Neural crest cell (in vitro differentiated cells): ENCODE results near the gene CKMT2. TPM values are rescaled to one million over a fixed set of nuclear protein-coding genes. Genes with fewer than 3 reads are reported as not detected.

ENCODE experiments used
- DNase-seq: peaks from one replicate; pipeline ENCODE4 v3.0.0; 2021; ENCODE audit warnings: low read depth, mixed read lengths, low spot score
- H3K27ac Mint-ChIP-seq: one replicate; pipeline ENCODE4 v1.8.0; 2021; ENCODE audit warnings: mild to moderate bottlenecking, mixed read lengths; ENCODE audit not compliant: unreplicated experiment
- H3K27me3 Mint-ChIP-seq: 2 replicates; pipeline ENCODE4 v1.8.0; 2021; ENCODE audit warnings: low read depth, mild to moderate bottlenecking, mixed read lengths
- H3K36me3 Mint-ChIP-seq: 2 replicates; pipeline ENCODE4 v1.8.0; 2021; ENCODE audit warnings: low read depth, mild to moderate bottlenecking, mixed read lengths
- H3K4me1 Mint-ChIP-seq: 2 replicates; pipeline ENCODE4 v1.8.0; 2021; ENCODE audit warnings: mixed read lengths
- H3K4me3 Mint-ChIP-seq: one replicate; pipeline ENCODE4 v1.8.0; 2021; ENCODE audit warnings: mild to moderate bottlenecking, mixed read lengths
- H3K9me3 Mint-ChIP-seq: 2 replicates; pipeline ENCODE4 v1.8.0; 2021; ENCODE audit warnings: mixed read lengths
- CTCF ChIP-seq: fragments of 200-600 bp; sonication (generic); conservative IDR thresholded peaks from 2 replicates; pipeline ENCODE4 v1.5.0; 2021; ENCODE audit warnings: antibody characterized with exemption, mild to moderate bottlenecking
- total RNA-seq: library from RNA; stranded (reverse); gene quantifications from 2 replicates; pipeline ENCODE4 v1.2.1, GENCODE V29; 2021

Gene CKMT2
- total RNA-seq, 1 donor from 2014 or later, result not detected

- Mint-ChIP-seq H3K4me3 (no peak overlapping the region), H3K36me3 (no peaks in the 10 kb centered on the region), H3K4me1 (no peaks in the 10 kb centered on the region), H3K27ac (no peak overlapping the region), H3K27me3 (no peaks in the 10 kb centered on the region), H3K9me3 (no peaks in the 10 kb centered on the region)
- no peak for TF ChIP-seq CTCF
- DNase-seq, result no peak
Measured at GRCh38 chr5:81314581-81314980, 81.5 kb downstream of the CKMT2 start.

- H3K4me1 Mint-ChIP-seq, result no peaks in the 10 kb centered on the region
- H3K9me3 Mint-ChIP-seq, result no peaks in the 10 kb centered on the region
- DNase-seq, result no peak
- TF ChIP-seq CTCF, result no peak
- H3K36me3 Mint-ChIP-seq, result no peaks in the 10 kb centered on the region
- H3K27me3 Mint-ChIP-seq, result no peaks in the 10 kb centered on the region
- no peak overlapping the region for H3K4me3 Mint-ChIP-seq
- no peak overlapping the region for H3K27ac Mint-ChIP-seq
Measured at GRCh38 chr5:81315336-81315735, 82.2 kb downstream of the CKMT2 start.

- no peaks in the 10 kb centered on the region for H3K4me1 Mint-ChIP-seq
- no peak for TF ChIP-seq CTCF
- no peaks in the 10 kb centered on the region for H3K27me3 Mint-ChIP-seq
- no peak overlapping the region for H3K27ac Mint-ChIP-seq
- H3K9me3 Mint-ChIP-seq, result no peaks in the 10 kb centered on the region
- no peak overlapping the region for H3K4me3 Mint-ChIP-seq
- no peaks in the 10 kb centered on the region for H3K36me3 Mint-ChIP-seq
- DNase-seq, result no peak
Measured at GRCh38 chr5:81315830-81316229, 82.7 kb downstream of the CKMT2 start.

Other genes starting within 250 kb of the CKMT2 start
- 31.3 and 32.7 TPM in 2 replicates for gene ZCCHC9, start 68.3 kb downstream of the CKMT2 start, total RNA-seq
- gene ACOT12, start 160.8 kb downstream of the CKMT2 start, total RNA-seq, result not detected in 2 replicates